NCI-H2107 (cell line): ENCODE data around the gene DDX51.
"Not testable (repeated sequence)": the region's sequence is repeated elsewhere in the genome, so short reads cannot be mapped to it uniquely, and the experiment has no call there.

ENCODE experiments used
- DNase-seq: peaks from one replicate; lab custom pipeline; 2025; lab: John Stamatoyannopoulos, UW

The DDX51 gene

DNA sequence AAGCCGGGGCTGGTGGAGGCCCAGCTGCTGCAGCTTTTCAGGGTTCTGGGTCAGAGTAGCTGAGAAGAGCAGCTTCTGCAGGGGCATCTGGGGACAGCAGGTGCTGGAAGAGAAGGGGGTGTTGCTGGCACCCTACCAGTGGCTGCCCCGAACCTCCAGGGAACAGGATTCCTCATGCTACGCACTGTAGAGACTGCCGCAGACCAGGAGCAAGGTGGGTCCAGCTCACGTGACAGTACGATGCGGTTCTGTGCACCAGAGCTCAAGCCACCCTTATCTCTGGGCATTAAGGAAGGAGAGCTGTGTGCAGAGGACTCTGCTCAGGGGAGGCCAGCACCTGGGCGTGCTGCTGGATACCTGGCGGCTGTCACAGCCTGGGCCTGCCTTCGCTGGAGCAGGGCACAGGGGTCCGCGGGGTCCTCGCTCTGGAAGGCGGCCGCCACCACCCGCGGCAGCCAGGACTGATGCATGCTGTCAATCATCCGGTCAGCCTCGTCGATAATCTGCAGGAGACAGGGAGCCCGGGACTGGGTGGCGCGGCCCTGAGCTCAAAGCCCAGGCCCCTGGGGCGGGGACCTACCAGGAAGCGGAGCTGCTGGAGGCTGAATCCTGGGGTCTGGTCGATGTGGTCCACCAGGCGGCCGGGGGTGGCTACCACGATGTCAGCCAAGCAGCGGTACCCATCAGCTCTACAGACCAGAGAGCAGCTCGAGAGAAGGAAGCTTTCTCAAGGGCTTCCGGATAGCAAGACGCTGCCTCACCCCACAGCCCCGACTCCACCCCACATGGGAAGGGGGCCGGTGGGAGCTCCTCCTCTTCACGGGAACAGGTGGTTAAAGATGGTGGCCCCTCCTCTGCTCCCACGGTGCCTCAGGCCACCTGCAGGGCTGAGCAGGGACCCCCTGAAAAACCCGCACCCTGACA, 2.9 kb downstream of the DDX51 start:
- DNase-seq: no peak

DNA sequence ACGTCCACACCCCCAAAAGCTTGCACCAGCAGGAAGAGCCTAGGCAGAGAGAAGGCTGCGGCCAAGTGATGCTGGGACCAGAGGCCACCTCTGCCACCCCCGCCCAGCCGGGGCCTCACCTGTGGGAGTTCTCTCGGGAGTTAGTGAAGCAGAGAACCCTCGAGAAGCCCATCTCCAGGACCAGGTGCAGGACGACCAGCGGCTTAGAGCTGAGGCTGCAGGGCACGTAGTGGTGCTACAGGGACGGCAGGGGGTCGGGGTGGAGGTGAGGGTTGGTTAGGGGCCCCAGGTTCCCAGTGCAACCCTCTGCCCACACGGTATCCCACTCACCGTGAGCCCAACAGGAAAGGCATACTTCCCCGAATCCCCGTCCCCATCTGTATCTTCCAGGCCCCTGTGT, 3.6 kb downstream of the DDX51 start:
- DNase-seq: no peak

DNA sequence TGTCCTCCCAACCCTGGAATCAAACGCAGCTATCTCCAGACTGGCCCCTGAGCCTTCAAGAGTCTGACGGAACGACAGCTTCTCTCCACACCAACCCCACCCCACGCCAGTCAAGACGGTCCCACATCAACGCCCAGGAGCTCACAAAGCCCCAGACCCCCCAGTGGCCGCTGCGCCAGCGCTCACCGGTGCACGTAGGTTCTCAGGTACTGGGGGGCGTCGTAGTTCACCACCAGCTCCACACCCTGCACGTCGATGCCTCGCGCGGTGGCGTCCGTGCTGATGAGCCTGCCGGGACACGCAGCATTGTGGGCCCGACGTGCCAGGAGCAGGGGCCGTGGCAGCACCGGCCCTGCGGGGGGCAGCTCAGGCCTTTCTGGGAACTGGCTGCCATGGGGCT, 4.2 kb downstream of the DDX51 start:
- no peak for DNase-seq

DNA sequence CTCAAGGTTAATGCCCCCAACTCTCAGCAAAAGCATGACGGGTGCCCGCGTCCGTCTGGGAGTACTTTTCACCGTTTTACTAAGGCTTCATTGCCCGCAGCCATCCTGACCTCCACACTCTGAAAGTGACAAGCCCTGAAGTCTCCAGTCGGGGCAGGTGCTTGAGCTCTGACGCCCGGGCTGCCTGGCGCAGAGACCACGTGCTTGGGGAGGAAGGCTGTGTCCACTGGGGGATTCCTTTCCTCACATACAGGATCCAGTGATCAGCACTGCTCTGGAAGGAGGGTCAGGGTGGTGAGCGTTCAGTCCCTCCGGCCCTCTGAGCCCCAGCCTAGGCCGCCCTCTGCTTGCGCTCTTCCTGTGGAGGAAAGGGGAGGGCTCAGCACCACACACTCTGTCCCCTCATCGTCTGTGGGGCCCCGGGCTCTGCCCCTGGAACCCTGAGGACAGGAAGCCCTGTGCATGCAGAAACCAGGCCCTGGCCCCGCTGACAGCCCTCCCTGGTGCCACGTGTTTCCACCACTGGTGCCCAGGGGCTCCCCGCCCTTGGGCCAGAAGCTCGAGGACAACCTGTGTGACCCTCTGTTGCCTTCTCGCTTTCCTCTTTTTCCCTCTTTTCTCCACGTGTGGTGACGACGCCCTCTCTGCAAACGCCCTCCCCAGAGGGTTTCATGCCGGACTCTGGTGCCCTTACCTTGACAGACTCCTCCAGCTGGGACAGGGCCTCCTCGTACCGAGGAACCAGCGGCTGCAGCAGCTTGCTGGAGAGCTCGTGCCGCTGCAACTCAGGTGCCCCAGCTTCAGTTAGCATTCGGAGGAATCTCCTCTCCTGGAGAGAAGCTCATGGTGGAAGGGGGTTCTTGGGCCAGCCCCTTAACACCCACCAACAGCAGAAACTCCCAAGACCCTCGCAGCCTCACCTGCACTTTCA, 4.9 kb downstream of the DDX51 start:
- no peak for DNase-seq

DNA sequence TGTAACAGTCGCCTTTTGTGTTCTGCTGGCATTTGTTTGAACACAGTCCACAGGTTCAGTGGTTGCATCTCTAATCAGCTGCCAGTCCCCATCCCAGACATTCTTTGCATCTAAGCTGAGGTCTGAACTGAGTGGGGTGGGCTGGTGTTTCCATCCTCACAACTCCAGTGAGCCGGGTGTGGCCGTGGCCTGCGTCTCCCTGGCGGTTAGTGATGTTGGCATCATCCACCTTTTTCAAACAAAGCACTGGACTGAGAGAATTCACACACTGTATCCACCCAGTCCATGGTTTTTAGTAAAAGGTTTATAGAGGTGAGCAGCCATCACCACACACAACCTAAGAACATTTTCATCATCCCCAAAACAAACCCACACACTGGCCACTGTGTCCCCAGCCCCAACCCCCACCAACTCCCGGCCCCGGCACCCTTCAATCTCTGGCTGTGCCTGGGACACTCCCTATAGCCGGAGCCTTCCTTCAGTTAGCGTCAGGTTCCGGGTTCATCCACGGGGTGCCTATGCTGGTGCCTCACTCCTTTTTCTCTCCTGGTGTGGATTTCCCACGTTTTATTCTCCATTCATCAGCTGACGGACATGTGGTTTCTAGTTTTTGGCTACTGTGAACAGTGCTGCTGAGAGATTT, 6.5 kb downstream of the DDX51 start:
- DNase-seq: no peak

DNA sequence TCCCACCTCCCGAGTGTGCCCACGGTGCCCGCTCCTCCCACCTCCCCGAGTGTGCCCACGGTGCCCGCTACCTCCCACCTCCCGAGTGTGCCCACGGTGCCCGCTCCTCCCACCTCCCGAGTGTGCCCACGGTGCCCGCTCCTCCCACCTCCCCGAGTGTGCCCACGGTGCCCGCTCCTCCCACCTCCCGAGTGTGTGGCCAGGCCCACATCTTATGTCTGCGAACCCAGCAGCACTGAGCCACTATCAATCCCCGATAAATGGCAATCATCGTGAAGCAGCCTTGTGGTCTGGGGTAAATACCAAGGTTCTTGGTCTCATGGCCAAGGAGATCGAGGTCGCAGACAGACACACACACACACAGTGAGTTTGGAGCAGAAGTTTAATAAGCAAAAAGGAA, 7.9 kb downstream of the DDX51 start:
- not testable (repeated sequence) for DNase-seq

DNA sequence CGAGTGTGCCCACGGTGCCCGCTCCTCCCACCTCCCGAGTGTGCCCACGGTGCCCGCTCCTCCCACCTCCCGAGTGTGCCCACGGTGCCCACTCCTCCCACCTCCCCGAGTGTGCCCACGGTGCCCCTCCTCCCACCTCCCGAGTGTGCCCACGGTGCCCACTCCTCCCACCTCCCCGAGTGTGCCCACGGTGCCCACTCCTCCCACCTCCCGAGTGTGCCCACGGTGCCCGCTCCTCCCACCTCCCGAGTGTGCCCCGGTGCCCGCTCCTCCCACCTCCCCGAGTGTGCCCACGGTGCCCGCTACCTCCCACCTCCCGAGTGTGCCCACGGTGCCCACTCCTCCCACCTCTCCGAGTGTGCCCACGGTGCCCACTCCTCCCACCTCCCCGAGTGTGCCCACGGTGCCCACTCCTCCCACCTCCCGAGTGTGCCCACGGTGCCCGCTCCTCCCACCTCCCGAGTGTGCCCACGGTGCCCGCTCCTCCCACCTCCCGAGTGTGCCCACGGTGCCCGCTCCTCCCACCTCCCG, 9.4 kb downstream of the DDX51 start:
- not testable (repeated sequence) for DNase-seq

DNA sequence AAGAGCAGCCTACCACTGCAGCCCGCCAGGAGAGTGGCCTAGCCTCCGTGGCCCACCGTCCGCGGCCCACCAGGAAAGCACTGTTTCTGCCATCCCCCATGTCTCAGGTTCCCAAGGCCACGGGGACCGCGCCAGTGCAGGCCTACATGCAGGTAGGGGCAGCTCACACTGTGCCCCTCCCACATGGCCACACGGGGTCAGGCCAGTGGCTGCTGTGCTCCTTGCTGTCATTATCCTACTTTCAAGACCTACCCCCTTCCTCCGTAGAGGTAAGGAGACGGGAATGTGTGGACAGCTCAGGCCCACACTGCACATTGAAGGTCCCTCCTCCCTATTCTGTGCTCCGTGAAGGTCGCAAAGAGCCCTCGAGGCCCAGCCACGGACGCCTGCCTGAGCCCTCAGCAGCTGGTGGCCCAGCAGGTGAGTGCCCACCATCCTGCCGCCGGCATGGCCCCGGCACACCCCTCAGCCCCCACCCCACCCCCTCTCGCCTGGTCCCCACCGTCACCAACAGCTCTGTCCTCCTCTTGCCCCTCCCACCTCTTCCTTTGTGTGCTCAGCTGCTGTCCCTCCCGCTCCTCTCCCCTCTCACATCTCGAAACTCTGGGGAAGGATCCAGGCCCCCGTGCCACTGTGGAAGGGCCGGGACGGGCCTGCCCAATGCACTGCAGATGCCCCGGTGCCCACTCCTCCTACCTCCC, 10.0 kb downstream of the DDX51 start:
- DNase-seq: no peak

DNA sequence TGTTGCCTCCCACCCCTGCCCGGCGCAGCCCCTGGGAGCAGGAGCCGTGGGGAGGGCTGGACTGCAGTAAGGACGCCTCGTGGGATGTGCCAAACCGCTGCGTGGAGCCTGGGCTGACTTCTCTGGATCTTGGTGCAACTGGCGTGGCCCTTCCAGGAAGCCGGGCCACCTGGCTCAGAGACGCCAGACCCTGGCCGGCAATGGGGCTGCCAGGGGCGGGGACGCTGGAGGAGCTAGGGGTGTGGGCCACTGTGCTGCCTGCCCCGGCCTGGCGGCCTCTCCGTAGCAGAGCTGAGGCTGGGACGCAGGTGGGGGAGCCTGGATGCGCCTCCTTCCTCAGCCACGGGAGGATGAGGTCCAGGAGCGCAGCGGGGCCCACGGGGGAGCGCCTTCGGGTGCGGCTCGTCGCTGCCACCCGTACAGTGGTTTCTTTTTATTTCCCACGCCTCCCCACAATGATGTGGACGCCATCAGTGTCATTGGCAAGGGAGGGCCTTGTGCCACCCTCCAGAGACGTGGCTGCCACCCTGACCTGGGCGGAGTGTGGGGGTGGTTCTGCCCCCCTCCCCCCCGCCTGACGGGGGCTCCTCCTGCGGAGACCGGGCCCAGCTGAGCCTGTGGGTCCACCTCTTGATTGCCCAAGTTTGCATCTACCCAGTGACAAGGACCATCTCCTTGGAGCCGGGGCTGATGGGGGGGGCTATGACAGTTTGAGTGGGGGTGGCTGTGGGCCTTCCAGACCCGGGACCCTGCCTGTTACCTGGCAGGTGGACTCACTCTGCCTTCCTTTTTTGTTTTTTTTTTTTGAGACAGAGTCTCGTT, 11.3 kb downstream of the DDX51 start:
- DNase-seq: no peak

DNA sequence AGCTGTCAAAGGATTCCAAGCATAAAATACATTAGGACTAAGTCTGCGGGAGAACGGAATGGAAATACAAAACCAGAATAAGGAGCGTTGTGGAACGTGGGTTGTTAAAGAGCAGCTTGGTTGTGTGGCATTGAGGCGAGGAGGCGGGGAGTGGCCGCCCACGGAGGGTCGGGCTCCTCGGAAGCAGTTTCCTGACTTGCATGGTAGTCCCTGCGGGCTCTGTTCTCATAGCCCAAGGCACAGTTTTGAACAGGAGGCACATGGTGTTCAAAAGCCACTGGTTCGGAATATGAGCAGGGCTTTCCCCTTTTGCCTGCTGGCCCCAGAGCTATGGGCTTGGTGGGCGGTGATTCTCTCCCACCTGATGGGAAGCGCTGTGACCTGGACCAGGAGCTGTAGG, 12.2 kb downstream of the DDX51 start:
- no peak for DNase-seq

DNA sequence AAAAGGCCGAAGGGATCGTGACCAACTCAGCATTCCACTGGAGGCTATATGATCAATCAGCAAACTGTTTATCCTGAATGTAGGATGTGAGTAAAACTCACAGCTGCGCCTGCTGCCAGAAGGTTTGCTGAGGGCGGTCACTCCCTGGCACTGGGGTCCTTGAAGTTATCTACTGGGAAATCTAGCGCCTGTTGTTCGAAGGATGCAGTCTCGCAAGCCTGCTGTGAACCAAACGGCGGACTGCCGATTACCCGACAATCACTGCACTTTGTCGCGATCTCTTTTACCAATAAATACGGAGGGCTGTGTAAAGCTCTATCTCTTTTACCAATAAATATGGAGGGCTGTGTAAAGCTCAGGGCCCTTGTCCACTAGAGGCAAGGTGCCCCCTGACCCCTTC, 12.9 kb downstream of the DDX51 start:
- DNase-seq: no peak

DNA sequence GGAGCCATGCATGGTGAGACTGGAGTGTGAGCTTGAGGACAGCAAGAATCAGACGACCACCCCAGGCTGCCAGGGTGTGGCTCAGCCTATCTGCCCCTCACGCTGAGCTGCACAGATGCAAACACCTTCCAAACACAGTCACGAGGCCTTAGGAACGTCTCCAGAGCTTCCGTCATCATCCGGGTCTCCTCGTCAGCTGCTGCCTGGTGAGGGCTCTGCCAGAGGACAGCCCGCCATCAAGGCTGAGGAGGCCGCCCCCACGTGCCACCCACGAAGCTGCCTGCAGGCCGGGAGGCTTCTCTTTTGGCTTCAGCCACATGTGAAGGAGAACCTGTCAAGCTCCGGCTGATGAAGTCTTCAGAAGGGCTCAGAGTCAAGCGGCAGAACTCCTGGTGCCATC, 13.4 kb downstream of the DDX51 start:
- no peak for DNase-seq

DNA sequence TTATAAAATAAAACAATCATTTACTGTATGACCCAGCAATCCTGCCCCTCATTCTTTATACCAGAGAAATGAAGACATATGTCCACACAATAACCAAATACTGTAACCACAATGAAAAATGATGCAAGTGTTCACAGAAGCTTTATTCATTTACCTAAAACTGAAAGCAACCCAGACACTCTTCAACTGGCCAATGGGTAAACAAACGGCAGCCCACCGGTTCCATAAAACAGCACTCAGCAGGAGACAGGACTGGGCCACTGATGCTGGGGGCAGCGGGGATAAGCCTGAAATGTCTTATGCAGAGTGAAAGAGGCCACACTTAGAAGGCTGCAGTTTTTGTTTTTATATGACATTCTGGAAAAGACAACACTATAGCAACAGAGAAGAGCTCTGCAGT, 15.1 kb downstream of the DDX51 start:
- DNase-seq: no peak

DNA sequence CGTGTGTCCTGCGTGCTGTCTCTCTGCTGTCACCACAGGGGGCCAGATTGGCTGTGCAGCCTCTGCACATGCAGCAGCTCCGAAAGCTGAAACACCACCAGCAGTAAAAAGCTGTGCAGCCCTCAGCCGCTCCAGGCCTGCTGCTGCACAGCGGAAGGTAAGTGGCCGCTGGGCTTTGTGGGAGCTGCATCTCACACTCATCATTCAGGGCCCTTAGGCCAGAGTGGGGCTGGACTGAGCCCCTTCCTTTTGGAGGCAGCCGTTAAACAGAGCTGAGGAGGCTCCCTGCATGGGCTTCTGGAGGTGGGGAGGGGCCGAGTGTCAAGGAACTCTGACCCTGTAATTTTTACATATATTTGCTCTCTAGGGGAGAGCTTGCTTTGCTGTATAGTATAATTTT, 17.1 kb downstream of the DDX51 start:
- DNase-seq: no peak

DNA sequence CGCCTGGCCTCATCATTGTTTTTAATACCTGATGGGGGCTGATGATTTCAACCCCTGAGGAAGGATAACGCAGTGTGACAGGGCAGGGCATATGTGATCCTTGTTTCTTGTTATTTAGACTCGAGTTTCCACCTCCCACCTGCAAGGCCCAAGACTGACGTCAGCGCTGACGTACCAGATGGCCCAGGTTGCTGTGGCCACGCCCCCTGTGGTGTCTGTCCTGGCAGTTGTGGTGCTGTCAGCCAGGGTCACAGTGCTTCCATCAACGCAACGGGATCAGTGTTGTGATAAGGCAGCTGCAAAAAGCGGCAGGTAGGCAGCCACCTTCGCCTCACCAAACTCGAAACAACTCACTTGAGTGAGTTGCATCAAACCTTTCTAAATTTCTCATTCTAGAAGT, 18.4 kb downstream of the DDX51 start:
- no peak for DNase-seq

DNA sequence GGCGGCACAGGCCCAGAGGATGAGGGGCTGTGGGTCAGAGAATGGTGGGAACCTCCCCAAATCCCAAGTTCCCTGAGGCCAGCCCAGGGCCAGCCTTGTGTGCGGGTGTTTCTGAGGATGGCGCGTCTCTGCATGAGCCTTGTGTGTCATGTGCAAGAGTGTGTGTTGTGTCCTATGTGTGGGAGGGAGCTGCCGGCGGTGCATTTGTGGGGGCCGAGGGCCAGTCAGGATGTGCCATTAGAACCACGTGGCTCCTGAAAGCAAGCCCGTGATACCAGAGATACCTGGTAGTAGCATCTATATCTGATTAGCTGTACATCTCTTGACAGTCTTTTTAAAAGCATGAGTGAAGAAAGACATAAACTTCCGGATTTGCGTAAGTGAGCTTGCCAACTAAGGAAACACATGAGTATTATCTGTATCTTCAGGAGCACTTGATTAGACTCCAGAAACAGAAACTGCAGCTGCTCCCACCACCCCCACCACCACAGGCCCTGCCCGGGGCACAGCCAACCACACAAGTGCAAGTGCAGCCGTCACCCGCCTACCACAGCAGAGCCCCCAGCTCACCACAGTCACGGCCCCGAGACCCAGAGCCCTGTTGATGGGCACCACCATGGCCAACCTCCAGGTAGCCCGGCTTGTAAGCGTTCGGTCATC, 19.2 kb downstream of the DDX51 start:
- DNase-seq: no peak

DNA sequence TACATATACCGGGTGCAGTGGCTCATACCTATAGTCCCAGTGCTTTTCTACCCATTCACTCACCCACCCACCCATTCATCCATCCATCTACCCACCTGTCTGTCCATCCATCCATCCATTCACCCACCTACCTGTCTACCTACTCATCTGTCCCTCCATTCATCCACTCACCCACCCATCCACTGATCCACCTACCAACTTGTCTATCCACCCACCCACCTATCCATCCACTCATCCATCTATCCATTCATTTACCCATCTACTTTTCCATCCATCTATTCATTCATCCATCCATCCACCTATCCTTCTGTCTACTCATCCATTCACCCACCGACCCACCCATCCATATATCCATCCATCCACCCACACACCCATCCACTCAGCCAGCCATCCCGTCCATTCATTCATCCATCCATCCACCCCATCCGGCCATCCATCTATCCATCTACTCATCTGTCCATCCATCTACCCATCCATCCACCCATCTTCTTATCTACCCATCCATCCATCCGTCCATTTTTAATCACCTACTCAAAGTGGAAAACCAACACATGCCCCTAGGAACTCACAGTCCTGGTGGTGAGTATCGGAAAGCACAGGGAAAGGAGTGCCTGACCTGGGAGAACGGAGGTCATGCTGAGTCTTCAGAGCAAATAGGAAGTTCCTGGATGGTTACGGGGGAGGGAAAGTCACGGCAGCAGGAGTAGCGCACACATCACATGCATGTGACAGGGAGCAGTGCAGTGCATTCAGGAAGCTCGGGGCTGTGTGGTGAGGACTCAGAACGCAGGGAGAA, 20.0 kb downstream of the DDX51 start:
- DNase-seq: no peak

DNA sequence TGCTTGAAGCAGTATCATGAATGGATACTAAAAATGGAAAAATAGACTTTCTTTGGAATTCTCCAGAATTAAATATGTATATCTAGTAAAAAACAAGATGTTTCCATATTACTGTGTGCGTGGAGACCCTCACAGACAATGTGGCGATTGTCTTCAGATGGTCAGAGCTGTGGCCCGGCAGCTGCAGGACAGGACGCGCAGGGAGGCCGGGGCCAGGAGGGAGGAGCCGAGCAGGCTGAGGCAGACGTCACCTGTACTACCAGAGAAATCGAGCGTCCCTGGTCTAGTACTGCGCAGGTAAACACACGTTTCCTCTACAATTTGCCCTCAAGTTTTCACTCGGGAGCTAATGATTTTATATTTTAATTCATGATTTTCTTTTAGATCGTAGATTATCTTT, 22.8 kb downstream of the DDX51 start:
- no peak for DNase-seq

DNA sequence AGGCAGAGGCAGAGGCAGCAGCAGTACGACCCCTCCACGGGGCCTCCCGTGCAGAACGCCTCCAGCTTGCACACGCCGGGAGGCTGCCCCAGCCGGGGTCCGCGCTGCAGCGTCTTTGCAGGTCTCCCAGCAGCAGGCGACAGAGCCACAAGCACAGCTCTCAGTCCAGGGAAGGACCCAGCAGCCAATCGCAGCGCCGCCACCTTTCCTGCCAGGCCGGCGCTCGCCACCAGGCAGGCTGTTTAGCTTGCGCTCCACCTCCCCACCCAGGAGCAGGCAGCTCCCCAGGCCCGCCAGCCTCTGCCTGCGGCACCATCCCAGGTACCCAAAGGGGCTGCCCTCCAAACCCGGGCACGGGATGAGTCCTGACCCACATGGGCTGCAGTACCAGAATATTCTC, 25.2 kb downstream of the DDX51 start:
- DNase-seq: no peak

DNA sequence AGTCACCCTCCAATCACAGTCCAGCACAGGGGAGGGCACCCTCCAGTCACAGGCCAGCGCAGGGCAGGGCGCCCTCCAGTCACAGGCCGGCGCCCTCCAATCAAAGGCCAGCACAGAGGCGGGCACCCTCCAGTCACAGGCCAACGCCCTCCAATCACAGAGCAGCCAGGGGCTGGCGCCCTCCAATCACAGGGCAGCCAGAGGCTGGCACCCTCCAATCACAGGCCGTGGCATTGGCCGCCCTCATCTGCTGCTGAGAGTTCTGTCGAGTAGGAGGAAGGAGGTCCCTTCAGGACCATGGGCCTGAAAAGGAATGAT, 26.6 kb downstream of the DDX51 start:
- no peak for DNase-seq
